Breast epithelium (tissue), 3 donors: Measurements from ENCODE around the gene ADARB2.

Source experiments
- POLR2AphosphoS5 ChIP-seq, 3 donors: sonication (generic); formaldehyde crosslinking; IDR thresholded peaks; one replicate each; pipeline ENCODE4 v1.6.1; 2017; ENCODE audit warnings: antibody characterized with exemption in 3 of 3
- TF ChIP-seq, protein P1 (sequence below), 3 donors: fragments of 450-650 bp; IDR thresholded peaks; one replicate each; pipeline ENCODE4 v1.5.1; 2016 to 2017; ENCODE audit warnings: antibody characterized with exemption in 3 of 3, mild to moderate bottlenecking in 3 of 3, moderate library complexity in 3 of 3

GRCh38 chr10:1156921-1157614 is 580.3 kb downstream of the ADARB2 start:
- TF ChIP-seq, protein P1, sequence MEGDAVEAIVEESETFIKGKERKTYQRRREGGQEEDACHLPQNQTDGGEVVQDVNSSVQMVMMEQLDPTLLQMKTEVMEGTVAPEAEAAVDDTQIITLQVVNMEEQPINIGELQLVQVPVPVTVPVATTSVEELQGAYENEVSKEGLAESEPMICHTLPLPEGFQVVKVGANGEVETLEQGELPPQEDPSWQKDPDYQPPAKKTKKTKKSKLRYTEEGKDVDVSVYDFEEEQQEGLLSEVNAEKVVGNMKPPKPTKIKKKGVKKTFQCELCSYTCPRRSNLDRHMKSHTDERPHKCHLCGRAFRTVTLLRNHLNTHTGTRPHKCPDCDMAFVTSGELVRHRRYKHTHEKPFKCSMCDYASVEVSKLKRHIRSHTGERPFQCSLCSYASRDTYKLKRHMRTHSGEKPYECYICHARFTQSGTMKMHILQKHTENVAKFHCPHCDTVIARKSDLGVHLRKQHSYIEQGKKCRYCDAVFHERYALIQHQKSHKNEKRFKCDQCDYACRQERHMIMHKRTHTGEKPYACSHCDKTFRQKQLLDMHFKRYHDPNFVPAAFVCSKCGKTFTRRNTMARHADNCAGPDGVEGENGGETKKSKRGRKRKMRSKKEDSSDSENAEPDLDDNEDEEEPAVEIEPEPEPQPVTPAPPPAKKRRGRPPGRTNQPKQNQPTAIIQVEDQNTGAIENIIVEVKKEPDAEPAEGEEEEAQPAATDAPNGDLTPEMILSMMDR (IDR thresholded peaks at IDR 0.05): no peak
- TF ChIP-seq POLR2AphosphoS5 (IDR thresholded peaks at IDR 0.05): no peak
